NCI-H2107 treated with DMSO at 0.1 percent for 48 hours (cell line): ENCODE measurements around the gene JCHAIN.
A peak's percentile ranks its signal among the peaks of the same experiment; 100 is the strongest.
"Not testable (repeated sequence)": the region's sequence is repeated elsewhere in the genome, so short reads cannot be mapped to it uniquely, and the experiment has no call there.

Source experiments
- DNase-seq: peaks from one replicate; lab custom pipeline; 2025; ENCODE audit not compliant: unreplicated experiment; lab: John Stamatoyannopoulos, UW

JCHAIN gene

DNA sequence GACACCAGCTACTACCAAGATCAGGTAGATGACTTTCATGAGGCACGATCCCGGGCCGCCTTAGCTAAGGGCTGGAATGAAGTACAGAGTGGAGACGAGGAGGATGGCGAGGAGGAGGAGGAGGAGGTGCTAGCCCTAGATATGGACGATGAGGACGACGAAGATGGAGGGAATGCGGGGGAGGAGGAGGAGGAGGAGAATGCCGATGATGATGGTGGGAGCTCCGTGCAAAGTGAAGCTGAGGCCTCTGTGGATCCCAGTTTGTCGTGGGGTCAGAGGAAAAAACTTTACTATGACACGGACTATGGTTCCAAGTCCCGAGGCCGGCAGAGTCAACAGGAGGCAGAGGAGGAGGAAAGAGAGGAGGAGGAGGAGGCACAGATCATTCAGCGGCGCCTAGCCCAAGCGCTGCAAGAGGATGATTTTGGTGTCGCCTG is 22.5 kb upstream of the JCHAIN start:
- no peak for DNase-seq

GRCh38 chr4:70687821-70688794 is 21.8 kb upstream of the JCHAIN start, which contains the start of gene UTP3:
UTP3 (plus strand) TSS chr4:70688532; CDS start chr4:70688678, 146 bp downstream.
- peak; percentile 95 for DNase-seq

DNA sequence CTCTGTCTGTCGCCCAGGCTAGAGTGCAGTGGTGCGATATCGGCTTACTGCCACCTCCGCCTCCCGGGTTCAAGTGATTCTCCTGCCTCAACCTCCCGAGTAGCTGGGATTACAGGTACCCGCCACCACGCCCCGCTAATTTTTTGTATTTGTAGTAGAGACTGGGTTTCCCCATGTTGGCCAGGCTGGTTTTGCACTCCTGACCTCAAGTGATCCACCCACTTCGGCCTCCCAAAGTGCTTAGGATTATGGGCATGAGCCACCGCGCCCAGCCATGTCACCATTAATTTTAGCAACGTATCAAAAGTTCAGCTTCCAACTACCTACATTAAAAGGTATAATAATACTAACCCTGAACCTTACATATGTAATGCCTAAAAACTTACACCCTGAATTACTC is 21.1 kb upstream of the JCHAIN start:
- no peak for DNase-seq

DNA sequence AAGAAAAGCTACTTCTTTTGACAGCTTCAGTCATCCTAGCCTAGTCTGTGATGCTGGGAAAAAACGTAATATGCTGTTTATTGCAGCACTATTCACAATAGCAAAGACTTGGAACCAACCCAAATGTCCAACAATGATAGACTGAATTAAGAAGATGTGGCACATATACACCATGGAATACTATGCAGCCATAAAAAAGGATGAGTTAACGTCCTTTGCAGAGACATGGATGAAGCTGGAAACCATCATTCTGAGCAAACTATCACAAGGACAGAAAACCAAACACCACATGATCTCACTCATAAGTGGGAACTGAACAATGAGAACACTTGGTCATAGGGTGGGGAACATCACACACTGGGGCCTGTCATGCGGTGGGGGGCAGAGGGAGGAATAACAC is 15.8 kb upstream of the JCHAIN start:
- DNase-seq = not testable (repeated sequence)

- no peak for DNase-seq
Observed at GRCh38 chr4:70681704-70682103, 15.4 kb upstream of the JCHAIN start.

DNA sequence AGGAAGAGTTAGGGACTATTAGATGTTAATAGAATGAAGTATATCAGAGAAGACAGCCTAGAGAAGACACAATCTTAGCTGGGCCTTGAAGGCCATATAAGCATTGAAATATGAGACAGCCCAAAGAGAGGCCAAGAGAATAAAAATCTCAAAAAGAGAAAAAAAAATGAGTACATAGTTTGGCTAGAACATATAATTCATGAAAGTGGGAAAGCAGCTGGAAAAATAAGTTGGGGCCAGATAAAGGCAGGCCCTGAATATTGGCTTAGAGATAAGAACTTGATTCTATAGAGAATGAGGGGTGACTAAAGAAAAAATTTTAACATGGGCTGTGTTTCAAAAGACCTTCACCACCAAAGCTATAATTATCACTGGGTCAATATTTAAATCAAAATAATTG is 14.6 kb upstream of the JCHAIN start:
- DNase-seq = no peak

DNA sequence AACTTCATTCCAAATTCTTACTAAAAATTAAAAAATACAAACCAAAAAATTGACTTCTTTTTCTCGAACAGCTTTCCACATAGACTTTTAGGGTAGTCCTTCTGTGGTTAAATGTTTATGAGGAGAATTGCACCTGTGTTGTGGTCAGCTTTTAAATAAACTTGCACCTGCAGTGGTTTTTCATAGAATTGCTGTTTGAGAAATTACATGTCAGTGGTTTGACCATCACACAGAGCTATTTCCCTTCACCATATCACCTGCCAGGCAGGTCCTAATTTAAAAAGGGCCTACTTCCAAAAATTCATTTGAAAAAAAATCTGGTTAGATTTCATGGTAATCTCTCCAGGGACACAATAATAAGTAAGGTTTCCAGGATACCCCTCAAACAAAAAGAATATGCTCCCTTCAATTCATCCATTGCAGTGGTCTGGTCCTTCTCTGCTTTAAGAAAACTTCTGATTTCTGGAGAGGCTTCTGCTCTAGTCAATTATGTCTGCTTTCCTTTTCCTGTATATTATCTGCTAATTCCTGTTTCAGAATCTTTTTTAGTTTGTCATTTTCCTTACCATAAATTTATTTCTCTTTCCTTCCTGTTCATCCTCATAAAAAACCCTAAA is 12.2 kb upstream of the JCHAIN start:
- DNase-seq = peak; percentile 83

GRCh38 chr4:70676554-70677090 is 10.3 kb upstream of the JCHAIN start:
- DNase-seq = no peak

DNA sequence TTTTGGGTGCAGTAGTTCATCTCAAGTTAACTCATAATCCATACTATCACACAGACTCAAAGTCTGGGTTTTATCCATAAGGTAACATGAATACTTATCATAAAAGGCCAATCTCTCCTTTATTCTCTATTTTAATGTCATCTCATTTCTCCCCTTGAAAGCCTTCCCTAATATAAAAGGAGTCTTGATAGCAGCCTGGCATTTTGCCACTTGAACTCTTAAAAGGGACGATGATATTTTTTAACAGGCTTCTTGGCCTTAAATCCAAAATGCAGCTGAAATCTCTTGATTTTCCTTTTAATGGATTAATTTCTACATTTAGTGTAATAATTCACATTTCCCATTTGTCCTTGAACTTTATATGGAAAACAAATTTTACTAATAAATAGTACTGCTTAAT is 8.4 kb upstream of the JCHAIN start:
- DNase-seq = no peak

DNA sequence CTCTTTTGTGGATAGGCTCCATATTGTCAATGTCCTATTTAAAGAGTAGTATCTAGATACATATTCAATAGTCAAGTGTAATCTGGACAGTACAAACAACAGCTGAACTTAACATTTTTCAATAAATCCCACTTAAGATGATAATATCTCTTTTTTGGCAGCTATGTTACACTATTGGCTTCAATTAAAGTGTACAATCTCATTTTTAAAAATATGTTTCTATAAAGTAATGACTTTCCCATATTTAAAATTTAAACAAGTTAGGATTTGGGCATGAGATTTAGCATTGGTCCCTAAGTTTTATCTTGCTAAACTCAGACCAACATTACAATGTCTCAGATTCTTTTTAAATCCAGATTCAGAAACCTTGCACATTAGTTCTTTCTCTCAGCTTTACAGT is 7.9 kb upstream of the JCHAIN start:
- DNase-seq = no peak

DNA sequence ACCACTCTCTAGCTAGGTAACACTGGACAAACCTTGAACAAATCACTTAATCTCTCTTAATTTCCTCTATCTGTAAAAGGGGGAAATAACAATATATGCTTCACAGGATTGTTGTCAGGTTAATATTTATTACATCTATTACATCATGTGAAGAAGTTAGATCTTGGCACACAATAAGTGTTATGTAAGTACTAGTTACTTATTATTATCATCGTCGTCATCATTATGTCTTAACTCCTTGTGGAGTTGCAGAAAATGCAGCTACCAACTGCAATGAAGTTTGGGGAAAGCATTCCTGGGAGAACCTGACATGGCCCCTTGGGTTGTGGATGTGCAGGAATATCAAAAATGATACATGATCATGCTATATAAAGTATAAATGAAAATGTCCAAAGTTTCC is 4.8 kb upstream of the JCHAIN start:
- DNase-seq = no peak

DNA sequence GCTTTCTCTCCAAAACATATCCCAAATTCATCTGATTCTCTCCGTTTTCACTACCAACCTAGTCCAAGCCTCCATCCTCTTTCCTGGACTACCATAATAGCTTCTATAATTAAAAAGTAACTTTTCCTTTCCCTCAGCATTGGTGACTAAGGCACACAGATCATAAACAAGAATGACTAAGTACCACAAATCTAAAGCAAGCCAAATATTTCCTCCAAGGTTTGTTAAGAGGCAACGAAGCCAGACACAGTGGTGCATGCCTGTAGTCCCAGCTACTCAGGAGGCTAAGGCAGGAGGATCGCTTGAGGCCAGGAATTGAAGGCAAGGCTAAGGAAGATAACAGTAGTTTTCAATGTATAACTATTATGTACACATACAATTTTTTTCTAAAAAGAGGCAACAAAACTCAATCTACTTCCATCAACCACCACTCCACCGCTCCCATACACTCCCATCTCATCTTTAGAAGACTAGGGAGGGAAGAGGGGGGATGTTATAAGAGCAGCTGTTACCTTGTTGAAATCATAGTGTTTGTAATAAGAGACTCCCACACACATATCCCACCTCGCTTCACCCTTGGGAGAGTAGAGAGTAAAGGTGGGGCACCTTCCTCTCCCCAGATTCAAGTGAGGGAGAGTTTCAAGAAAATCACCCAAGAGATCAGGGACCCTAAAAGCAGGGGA is 4.2 kb upstream of the JCHAIN start:
- no peak for DNase-seq

DNA sequence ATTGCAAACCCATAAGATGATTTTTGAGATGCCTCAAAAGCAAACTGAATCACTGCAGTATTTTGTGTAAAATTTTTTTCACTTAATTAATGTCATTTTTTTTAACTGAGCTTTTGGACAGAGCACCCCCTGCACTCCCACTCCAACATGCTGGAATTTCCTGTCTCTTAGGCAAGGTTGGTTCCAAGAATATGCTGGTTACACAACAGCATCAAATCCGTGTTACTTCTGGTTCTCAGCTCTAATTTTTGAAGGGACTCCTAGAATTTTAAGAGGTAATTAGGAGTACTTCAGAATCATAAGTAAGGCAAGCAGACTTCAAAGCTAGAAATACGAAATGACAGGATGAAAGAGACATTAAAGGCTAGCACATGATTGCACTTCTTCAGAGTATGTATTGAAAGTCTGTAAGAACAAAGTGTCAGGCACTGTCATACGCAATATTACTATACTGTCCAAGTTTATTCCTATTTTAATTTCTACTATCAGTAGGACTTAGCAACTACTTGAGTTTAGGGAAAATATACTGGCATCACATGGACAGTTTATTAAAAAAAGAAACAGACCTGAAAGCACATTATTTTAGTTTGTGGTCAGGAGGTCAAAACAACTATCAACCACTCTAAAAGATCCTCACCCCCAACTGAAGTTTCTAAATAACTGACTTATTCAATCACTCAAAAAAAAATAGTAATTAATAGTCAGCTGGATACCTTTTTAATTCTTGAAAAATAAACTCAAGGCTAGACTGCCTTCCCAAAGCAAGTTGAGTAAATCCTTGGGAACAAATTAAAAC is 1.6 kb upstream of the JCHAIN start:
- no peak for DNase-seq

DNA sequence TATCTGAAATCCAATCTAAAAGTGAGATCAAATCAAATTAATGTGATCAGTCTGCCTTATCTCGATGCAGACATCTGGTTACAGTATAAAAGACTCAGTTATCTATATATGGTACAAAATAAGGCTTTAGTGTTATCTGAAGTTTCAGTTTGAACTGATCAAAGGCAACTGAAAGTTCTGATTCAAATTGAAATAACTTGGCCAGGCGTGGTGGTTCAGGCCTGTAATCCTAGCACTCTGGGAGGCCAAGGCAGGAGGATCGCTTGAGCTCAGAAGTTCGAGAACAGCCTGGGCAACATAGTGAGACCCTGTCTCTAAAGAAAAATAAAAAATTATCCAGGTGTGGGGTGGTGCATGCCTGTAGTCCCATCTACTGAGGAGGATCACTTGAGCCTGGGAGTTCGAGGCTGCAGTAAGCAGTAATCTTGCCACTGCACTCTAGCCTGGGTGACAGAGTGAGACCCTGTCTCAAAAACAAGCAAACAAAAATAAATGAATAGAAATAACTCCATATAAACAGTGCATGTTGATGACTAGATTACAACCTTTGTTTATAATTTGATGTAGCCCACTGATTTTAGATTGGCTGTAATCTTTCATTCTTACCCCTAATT is 4.9 kb downstream of the JCHAIN start:
- not testable (repeated sequence) for DNase-seq

GRCh38 chr4:70660106-70660505 is 6.2 kb downstream of the JCHAIN start:
- no peak for DNase-seq

DNA sequence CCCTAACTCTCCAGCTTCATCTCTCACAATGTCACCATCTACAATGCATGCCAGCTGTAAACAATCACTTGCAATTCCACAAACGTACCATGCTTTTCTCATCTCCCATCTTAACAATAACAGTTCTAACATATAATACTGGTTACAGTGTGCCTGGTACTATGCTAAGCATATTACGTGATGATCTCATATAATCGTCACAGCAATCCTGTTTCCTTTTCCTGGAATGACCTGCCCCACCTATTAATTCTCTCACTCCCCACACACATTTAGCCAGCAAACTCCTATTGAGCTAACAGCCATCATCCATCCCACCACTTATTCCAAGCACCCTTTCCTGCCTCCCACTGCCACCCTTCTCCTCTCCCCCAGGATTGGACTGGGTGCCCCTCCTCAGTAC is 7.9 kb downstream of the JCHAIN start:
- DNase-seq = no peak

- no peak for DNase-seq
Observed at GRCh38 chr4:70657326-70657725, 9.0 kb downstream of the JCHAIN start.

GRCh38 chr4:70654605-70655011 is 11.7 kb downstream of the JCHAIN start:
- DNase-seq = no peak

DNA sequence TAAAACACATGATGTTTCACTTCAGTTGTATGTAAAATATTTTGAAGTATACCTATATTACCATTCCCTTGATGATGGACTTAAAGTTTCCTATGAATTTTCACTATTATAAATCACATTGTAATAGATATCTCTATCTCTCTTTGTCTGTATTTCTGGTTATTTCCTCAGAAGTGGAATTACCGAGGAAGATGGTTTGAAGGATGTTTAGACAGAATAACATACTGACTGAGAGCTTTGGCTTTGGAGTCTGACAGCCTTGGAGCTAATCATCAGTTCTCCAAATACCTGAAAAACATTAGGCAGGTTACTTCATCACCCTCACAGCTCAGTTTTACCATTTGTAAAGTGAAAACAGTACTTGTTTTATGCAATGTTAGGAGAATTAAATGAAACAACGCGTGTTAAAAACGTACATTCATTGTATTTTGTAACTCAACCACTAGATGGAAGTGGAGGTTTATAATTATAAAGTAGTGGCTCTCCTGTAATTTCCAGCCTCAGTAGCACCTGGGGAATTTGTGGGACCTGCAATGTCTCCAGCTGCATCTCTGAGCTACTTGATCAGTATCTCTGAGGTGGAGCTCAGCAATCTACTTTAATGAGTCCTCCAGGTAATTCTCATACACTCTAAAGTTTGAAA is 14.3 kb downstream of the JCHAIN start:
- peak; percentile 51 for DNase-seq

- DNase-seq = not testable (repeated sequence)
Observed at GRCh38 chr4:70650741-70651140, 15.6 kb downstream of the JCHAIN start.
